Neural crest cell (in vitro differentiated cells): ENCODE measurements around the gene ALCAM. TPM values are rescaled to one million over a fixed set of nuclear protein-coding genes. Genes with fewer than 3 reads are reported as not detected.

ENCODE experiments used
- DNase-seq: peaks from one replicate; pipeline ENCODE4 v3.0.0; 2021; ENCODE audit warnings: low read depth, mixed read lengths, low spot score
- H3K27ac Mint-ChIP-seq: one replicate; pipeline ENCODE4 v1.8.0; 2021; ENCODE audit warnings: mild to moderate bottlenecking, mixed read lengths; ENCODE audit not compliant: unreplicated experiment
- H3K27me3 Mint-ChIP-seq: 2 replicates; pipeline ENCODE4 v1.8.0; 2021; ENCODE audit warnings: low read depth, mild to moderate bottlenecking, mixed read lengths
- H3K36me3 Mint-ChIP-seq: 2 replicates; pipeline ENCODE4 v1.8.0; 2021; ENCODE audit warnings: low read depth, mild to moderate bottlenecking, mixed read lengths
- H3K4me1 Mint-ChIP-seq: 2 replicates; pipeline ENCODE4 v1.8.0; 2021; ENCODE audit warnings: mixed read lengths
- H3K4me3 Mint-ChIP-seq: one replicate; pipeline ENCODE4 v1.8.0; 2021; ENCODE audit warnings: mild to moderate bottlenecking, mixed read lengths
- H3K9me3 Mint-ChIP-seq: 2 replicates; pipeline ENCODE4 v1.8.0; 2021; ENCODE audit warnings: mixed read lengths
- CTCF ChIP-seq: fragments of 200-600 bp; sonication (generic); conservative IDR thresholded peaks from 2 replicates; pipeline ENCODE4 v1.5.0; 2021; ENCODE audit warnings: antibody characterized with exemption, mild to moderate bottlenecking
- total RNA-seq: library from RNA; stranded (reverse); gene quantifications from 2 replicates; pipeline ENCODE4 v1.2.1, GENCODE V29; 2021

Gene ALCAM
- total RNA-seq, 1 donor from 2014 or later: 8.7 TPM

GRCh38 chr3:105523501-105523900 lies 156.8 kb downstream of the ALCAM start:
- H3K27ac Mint-ChIP-seq: no peak overlapping the region
- no peak overlapping the region for H3K4me3 Mint-ChIP-seq
- H3K27me3 Mint-ChIP-seq: no peaks in the 10 kb centered on the region
- peaks cover 31% of the 10 kb centered on the region for H3K4me1 Mint-ChIP-seq
- TF ChIP-seq CTCF: no peak
- no peaks in the 10 kb centered on the region for H3K36me3 Mint-ChIP-seq
- H3K9me3 Mint-ChIP-seq: no peaks in the 10 kb centered on the region
- no peak for DNase-seq

- no peaks in the 10 kb centered on the region for H3K36me3 Mint-ChIP-seq
- H3K4me1 Mint-ChIP-seq: peaks cover 27% of the 10 kb centered on the region
- DNase-seq: no peak
- H3K27me3 Mint-ChIP-seq: no peaks in the 10 kb centered on the region
- no peaks in the 10 kb centered on the region for H3K9me3 Mint-ChIP-seq
- H3K27ac Mint-ChIP-seq: no peak overlapping the region
- H3K4me3 Mint-ChIP-seq: no peak overlapping the region
- no peak for TF ChIP-seq CTCF
These were observed 158.8 kb downstream of the ALCAM start for GRCh38 chr3:105525531-105525930.

- H3K9me3 Mint-ChIP-seq: no peaks in the 10 kb centered on the region
- H3K27me3 Mint-ChIP-seq: no peaks in the 10 kb centered on the region
- TF ChIP-seq CTCF: no peak
- H3K27ac Mint-ChIP-seq: peak overlapping the region; percentile 92
- DNase-seq: no peak
- H3K4me3 Mint-ChIP-seq: no peak overlapping the region
- H3K36me3 Mint-ChIP-seq: no peaks in the 10 kb centered on the region
- peaks cover 27% of the 10 kb centered on the region for H3K4me1 Mint-ChIP-seq
These were observed 159.8 kb downstream of the ALCAM start for GRCh38 chr3:105526360-105527111.

- no peak for DNase-seq
- Mint-ChIP-seq H3K27ac (no peak overlapping the region), H3K4me3 (no peak overlapping the region), H3K4me1 (peaks cover 27% of the 10 kb centered on the region), H3K36me3 (no peaks in the 10 kb centered on the region), H3K9me3 (no peaks in the 10 kb centered on the region), H3K27me3 (no peaks in the 10 kb centered on the region)
- TF ChIP-seq CTCF: no peak
These were observed 160.8 kb downstream of the ALCAM start for GRCh38 chr3:105527535-105527934.

- no peak for TF ChIP-seq CTCF
- no peak for DNase-seq
- Mint-ChIP-seq H3K36me3 (no peaks in the 10 kb centered on the region), H3K27ac (no peak overlapping the region), H3K9me3 (no peaks in the 10 kb centered on the region), H3K4me3 (no peak overlapping the region), H3K4me1 (peaks cover 27% of the 10 kb centered on the region), H3K27me3 (no peaks in the 10 kb centered on the region)
These were observed 161.2 kb downstream of the ALCAM start for GRCh38 chr3:105527949-105528348.
